T-helper 2 cell (primary cell): ENCODE data around the gene DNAJB11.
A peak's percentile ranks its signal among the peaks of the same experiment; 100 is the strongest.

Experiments used
- DNase-seq, 5 experiments: peaks; one replicate each; pipeline versions ENCODE4 v3.0.0 to v3.0.0-alpha.2; 2012 to 2022

Gene DNAJB11

DNA sequence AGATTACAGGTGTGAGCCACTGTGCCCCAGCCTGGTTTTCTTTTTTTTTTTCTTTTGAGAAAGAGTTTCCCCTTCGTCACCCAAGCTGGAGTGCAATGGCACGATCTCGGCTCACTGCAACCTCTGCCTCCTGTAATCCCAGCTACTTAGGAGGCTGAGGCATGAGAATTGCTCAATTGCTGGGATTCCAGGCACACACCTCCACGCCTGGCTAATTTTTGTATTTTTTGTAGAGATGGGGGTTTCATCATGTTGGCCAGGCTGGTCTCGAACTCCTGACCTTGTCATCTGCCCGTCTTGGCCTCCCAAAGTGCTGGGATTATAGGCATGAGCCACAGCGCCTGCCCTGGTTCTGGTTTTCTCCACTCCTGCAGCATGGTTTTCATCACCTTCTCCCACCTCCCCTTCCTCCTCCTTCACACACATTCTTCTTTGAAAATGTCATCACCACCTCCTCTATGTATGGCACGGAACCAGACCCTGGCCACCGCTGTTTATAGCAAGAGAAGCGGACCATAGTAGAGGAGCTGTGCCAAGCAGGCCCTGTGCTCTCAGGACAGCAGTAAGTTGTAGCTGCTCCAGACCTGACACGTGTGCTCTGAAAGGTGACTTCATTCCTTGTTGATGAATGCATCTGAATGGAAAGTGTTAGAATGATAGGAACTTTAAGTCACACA is 27.7 kb downstream of the DNAJB11 start:
- no peak for DNase-seq

DNA sequence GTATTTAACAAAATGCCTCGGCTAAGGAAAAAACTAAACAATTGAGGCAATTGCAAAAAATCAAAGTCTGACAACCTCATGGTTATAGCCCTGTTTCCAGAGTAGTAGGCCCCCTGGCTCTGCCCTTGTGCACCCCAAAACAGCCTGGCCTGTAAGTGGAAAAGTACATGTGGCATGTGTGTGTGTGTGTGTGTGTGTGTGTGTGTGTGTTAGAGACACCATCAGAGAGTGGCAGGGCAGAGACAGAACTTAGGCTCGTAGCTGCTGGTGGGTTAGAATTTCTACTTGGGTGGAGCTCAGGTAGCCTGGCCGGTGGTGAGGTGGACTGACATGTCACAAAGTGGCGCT is 28.2 kb downstream of the DNAJB11 start:
- DNase-seq, result no peak

DNA sequence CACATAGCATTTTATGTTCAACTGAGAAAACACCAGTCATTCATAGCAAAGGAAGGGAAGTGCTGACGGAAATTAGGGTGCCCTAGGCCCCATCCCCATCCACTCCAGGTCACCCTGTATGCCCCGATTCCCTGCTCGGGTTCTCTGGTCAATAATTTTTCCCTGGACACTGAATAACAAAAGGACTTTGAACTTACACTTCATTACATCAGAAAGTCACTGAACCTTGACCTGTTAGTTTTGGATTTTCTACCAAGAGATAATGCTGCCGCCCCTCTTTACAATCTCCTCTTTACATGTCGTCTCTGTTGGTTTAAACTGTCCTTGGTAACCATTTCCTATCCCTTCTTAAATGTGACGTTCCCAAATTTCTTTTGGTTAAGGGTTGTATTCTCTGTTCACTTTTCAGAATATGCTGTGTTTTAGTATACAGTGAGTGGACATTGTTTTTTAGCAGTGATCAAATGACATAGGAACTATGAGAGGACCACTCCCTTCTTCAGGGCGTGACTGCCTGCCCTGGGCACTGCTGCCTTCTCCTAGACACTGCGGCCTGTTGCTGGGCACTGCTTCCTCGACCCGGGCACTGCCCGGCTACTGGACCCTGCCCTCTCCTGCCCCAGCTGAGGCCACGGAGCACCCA is 28.7 kb downstream of the DNAJB11 start:
- DNase-seq, result no peak

DNA sequence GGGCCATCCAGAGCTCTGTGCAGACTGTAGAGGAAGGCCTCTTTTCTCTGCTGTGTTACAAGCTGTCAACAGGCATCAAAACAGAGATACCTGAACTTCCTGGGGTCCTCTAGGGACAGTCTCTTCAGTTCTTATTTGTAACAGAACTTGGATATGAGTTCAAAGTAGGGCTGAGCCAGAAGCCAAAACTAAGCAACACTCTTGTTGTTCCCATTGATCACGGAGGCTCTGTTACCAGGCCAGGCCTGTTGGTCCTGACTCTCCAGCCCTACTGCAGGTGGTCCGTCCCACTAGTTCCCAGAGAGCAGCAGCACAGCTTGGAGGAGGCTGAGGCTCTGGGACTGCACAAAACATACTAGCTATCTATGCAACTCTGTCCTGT is 29.3 kb downstream of the DNAJB11 start:
- DNase-seq, result no peak

DNA sequence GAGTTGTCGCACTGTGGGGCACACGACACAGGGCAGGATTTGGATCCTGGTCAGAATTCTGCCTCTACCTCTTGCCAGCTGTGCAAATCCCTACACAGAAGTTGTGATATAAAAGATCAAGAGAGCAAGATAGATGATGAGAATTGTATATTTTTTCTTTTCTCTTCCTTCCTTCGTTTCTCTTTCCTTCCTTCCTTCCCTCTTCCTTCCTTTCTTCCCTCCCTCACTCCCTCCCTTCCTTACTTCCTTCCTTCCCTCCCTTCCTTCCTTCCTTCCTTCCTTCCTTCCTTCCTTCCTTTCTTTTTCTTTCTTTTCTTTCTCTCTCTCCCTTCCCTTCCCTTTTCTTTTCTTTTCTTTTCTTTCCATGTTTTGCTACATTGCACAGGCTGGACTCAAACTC is 30.4 kb downstream of the DNAJB11 start:
- DNase-seq, result no peak

DNA sequence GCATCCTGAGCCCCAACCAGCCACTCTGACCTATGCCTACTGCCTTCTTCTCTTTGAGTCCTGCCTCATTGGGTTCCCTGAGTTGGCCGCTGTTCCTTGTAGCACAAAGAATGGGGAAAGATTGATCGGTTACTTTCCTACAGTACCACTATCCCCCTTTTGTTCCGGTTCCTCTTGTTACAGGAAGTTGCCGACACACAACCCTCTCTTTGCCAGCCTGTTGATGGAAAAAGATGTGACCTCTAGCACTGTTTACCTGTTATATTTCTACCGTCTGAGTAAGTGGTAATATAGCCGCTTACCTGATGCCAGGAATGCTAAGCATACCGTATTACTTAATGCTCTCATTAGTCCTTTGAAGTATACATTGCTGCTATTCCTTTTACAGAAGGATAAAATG is 32.6 kb downstream of the DNAJB11 start:
- no peak for DNase-seq

DNA sequence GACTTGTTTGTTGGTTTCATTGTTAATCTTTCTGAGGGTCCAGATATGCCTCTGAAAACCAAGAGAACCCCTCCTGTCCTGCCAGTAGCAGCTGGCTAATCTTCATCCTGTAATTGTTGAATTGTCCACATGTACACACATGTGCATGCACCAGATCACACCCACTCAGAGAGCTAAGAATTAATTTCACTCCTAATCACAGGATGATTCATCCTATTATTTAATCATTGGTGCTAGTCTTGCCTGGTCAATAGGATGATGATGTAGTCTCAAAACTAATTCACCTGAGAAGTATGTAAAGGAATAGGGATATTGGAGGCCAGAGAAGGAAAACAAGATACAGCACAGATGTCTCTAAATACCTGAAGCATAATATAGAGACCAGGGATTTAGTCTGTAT is 34.6 kb downstream of the DNAJB11 start:
- DNase-seq, result no peak

DNA sequence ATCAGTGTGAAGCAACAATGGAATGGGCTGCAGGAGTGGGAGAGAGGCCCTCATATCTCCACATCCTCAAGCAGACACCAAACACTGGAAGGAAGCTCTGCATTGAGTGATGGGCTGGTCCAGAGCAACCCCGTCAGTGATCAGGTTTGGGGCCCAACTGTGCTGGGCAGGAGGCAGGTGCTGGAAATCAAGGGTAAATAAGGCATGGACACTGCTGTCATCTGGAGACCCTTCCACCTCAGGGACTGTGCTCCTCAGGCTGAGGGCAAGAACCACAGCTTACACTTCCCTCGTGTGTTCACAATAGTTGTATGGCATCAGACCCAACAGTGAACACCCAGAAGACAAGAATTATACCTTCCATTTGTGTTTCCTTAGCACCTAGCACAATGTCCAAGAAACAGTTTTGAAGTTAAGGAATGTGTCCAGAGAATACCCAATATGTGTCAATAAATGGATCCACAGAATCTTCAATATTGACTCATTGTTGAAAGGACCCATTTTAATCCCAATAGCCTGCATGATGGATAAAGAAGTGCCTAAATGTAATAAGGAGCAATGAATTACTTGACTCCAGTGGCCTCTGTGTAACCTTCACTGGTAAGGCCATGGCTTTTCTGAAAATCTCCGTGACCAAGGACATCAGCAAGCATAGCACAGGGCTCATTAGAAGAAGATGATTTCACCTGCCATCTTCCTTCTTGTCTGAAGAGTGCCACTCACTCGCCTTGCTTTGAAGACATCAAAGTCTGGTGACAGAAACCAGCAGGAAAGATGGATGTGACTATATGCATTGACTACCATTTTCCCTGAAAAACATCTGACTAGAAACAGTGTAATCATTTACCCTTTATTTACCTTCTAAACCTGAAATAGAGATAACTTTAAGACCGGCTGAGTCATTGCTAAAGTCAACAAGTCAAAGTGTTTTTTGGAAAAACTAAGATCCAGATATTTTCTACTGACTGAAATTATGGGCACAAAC is 35.3 kb downstream of the DNAJB11 start:
- DNase-seq, result no peak

DNA sequence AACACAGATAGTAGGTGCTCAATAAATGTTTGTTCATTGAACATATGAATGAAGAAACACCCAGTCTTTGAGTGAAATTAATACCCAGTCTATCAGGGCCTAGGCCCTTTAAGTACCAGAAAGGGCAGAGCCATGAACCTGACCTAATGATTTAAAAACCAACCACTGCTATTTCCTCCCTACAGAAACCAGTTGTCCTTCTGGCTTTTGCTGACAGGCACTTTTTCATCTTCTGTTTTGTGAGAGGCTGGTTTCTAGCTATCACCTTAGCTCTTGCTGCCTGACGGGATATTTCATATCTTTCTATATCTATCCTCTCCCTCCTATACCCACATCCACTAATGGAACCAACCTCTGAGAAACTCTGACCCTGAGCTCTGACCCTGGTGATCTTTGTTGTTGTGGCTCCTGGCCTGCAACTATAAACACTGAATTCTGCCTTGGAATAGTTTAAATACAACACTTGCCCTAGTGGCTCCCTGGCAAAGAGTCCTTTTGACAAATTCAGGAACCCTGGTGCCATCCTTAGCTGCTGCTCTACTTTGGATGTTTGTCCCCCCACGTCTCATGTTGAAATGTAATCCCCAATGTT is 38.2 kb downstream of the DNAJB11 start:
- no peak for DNase-seq

DNA sequence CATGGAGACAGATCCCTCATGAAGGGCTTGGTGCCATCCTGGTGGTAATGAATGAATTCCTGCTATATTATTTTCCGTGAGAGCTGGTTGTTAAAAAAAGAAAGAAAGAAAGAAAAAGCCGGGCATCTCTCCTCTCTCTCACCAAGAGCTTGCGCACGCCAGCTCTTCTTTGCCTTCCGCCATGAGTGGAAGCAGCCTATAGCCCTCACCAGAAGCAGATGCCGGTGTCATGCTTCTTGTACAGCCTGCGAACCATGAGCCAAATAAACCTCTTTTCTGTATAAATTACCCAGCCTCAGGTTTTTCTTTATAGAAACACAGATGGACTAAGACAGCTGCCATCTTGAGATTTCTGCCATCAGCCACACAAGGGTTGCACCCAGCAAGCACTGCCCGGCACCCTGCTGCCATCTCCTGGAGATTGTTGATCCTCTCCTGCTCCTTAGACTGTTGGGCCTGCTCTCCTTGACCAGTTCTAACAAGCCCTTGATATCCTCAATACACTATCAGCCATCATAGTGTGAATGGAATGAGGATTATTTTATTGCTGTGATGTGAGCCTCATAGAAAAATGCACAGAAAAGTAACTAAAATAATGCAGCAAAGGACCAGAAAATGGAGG is 38.8 kb downstream of the DNAJB11 start:
- DNase-seq, result no peak

DNA sequence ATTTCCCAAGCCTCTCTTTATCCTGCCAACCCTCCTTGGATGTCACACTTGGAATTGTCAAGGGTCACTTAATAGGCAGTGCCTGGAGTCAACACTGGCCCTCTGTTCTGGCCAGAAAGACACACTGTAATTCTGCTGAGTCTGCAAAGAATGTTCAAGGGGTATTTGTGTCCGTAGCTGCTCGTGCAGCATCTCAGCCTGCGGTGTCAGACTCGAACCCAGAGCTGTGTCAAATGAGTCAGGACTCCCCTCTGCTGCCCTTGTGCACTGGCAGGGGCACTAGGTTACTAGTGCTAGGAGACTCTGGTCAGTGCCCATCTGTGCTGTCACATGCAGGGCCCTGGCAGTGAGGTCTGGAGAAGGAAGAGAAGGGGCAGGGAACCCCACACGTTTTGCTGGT is 41.5 kb downstream of the DNAJB11 start:
- no peak for DNase-seq

DNA sequence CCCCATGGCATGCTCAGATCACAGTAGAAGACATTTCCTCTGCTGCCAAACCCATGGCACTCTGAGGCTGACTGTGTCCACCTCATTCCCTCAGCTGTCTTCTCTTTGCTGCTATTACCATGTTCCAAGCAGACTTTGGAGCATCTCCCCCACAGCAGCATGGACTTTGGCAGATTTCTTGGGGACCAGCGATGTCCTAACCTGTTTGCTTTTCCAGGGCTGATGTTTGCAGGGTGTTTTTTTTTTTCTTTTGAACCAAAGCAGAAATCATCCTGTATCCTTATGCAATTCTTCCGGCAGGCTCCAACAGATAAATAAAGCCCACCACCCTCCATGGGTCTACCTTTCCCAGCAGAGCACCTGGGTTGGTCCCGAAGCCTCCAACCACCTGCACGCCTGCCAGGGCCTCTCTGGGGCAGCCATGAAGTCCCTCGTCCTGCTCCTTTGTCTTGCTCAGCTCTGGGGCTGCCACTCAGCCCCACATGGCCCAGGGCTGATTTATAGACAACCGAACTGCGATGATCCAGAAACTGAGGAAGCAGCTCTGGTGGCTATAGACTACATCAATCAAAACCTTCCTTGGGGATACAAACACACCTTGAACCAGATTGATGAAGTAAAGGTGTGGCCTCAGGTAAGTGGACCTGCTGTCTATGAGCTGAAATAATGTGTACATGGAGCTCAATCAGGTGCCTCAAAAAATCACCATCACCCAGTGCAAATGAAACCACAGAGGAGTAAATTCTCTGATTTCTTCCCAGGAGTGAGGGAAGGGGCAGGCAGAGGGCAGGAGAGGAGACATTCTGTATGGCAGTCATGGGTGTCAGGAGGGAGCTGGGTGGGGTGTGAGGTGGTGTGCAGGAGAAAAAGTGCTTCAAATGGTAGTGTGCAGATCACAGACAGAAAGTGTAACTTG is 42.5 kb downstream of the DNAJB11 start, which contains the start of gene AHSG:
Gene AHSG, plus strand, starts transcription at position 340 of the 916 bp plus-strand sequence. Its CDS starts 82 bp downstream, at position 422.
- no peak for DNase-seq

DNA sequence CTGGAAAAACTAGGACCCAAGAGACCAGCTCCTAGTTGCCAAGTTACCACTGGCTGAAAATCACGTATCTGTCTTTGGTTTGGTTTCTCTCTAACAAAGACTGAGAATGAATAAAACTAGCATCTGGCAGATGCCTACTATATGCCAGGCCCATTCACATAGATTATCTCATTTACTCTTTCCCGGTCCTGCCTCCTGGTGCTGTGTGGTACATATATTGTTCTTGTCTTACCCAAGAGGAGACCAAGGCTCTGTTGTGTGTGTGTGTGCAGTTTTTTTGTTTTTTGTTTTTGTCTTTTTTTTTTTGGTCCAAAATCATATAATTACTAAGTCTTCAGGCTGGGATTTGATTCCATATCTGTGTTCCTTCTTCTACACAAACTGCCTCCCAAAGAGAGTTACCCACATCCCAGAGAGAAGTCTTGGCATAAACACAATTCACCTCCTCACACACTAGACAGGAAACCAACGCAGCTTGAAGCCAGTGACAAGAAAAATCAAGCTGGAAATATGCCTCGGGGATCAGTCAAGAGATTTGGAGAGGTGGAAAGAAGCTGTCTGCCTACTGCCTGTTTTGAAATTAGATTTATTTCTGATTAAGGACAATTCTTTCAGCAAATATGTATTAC is 43.2 kb downstream of the DNAJB11 start:
- no peak for DNase-seq

DNA sequence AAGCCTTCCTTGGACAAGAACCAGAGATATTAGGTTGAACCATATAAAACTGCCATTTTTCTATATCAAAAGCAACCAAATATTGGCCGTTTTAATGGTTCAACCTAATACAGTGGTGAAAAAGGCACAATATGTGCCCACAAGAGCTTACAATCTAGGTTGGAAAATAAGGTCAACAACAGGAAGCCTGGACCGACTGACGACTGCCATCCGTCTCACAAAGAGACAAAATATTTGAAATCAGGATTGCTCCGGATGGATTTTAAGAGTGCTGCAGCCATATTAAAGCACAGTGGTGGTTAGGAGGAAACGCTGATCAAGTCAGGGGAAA is 43.7 kb downstream of the DNAJB11 start:
- no peak for DNase-seq

DNA sequence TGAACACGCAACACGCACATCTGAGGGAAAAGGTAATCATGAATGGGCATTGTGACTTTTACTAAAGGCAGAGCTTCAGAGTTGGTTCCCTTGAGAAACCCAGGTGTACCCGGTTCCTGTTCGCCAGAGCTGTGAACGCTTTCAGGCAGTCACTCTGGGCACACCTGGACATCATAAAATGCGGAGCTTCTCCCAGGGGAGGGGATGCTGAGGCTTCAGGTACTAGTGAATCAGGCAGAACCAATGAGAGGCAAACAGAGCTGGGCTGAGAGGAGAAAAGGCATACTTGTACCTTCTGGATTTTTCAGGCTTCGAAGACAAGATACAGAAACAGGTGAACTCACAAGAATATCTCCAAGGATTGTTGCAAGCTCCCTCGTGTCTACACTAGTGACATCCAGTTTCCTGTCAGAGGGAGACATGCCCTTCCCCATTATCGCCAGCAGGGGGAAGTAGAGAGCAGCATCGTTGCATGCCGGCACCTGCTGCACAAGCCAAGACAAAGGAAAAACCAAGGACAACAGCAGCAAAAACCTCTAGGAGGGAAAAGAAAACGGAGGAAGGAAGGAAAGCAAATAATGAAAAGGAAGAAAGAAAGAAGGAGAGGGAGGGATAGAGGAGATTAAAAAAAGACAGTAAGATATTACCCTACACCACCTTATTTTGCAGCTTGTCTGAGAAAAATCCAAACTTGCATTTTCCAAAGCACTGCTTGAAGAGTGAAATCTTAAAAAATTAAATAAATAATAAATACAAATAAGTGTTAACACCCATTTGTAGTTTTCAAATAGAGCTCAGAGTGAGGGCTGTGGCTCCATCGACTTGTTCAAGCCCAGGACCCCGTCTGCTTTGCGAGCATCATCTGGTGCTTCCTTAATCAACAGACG is 44.3 kb downstream of the DNAJB11 start:
- peak; percentile 20 to 68 (median 59) for DNase-seq

DNA sequence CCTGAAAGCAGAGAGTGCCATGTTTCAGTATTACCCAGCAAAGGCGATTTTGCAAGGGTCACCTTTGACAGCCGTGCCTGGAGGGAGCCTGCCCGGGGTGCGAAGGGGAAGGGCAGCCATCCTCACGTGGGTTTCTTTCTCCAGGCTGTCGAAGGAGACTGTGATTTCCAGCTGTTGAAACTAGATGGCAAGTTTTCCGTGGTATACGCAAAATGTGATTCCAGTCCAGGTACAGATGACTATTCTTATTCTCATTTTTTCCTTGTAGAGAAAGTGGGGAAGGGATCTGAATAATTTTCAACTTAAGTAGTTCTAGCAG is 45.7 kb downstream of the DNAJB11 start:
- no peak for DNase-seq

DNA sequence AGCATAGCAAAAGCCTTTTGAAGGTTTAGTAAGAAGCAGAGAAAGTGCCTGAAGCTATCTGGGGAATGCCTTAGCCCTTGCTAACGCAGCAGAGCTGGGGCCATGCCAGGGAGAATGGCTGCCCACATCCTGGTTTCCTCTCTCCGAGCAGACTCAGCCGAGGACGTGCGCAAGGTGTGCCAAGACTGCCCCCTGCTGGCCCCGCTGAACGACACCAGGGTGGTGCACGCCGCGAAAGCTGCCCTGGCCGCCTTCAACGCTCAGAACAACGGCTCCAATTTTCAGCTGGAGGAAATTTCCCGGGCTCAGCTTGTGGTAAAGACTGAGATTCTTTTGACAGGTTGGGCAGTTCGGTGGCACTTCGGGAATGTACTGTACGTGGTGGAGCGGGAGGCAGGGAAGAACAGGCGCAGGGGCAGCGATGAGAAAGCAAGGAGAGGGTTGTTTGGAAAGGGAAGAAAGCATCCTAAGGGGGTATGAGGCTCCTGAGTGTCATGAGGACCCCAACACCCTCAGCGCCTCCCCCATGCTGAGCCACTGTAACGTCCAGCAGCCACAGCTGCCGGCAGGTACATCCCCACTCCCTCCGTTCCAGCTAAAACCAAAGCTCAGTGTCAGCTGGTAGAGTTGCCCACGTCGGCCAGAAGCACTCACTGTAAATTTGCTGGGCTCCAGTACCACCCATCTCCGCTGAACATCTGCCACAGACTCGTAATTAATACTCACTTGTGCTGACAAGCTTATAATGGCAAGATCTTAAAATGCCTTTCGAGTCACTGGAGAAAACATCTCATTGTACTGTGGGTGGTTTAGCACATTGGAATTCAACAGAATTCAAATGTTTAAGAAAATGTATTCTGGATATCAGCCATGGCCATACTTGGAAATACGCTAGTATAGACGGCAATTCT is 46.8 kb downstream of the DNAJB11 start:
- peak; percentile 62 to 93 (median 76) for DNase-seq

DNA sequence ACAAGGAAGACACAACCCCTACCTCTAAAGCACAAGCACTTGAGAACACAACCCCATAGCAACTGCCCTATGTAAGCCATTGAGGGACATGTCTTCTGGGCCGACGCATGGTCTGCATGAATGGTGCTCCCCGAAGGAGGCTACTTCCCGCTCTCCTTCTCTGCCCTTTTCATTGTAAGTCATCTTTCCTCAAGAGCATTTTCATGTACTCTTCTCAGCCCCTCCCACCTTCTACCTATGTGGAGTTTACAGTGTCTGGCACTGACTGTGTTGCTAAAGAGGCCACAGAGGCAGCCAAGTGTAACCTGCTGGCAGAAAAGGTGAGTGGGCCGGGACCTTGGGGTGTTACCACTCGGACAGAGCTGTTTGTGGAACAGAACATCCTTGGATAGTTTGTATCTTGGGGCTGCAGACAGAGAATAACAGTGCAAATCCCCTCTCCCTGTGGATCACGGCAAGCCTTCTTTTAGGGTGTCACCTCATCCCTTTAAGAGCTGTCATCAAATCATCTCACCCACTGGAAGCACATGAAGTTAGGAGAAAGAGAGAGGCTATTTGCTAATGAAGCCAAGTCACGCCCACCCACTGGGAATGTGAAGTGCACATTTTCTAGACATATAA is 47.9 kb downstream of the DNAJB11 start:
- DNase-seq, result no peak

DNA sequence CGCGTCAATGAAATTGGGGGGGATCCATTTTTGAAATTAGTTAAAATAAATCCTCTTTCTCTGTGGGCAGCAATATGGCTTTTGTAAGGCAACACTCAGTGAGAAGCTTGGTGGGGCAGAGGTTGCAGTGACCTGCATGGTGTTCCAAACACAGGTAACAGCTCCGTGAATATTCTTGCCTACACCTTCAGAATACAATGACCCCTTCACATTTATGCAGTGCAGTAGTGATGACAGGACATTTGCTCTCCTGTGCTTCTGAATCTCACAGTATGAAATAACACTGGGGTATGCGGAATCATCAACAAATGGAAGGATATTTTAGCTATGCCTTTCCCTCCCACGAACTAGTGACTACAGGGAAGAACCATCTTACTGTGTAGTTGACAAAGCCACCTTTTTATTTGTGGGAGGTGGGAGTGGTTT is 49.3 kb downstream of the DNAJB11 start:
- DNase-seq, result no peak
